IMR-90 (cell line): ENCODE data around the gene PYY. TPM values are rescaled to one million over a fixed set of nuclear protein-coding genes. Genes with fewer than 3 reads are reported as not detected.

ENCODE experiments used
- ATAC-seq: fragments of 200-7000 bp; cut with Tn5 transposase; 2 replicates; pipeline ENCODE4 v1.9.1; 2020; ENCODE audit warnings: low read depth, mild to moderate bottlenecking, moderate library complexity
- BruUV-seq: library from RNA; stranded (reverse); fragments of 400-500 nt; replicated peaks from 2 replicates; lab custom pipeline; 2021; lab: Mats Ljungman, UMichigan
- CTCF ChIA-PET: fragments of 300-600 bp; formaldehyde crosslinking; extraction: SDS; loops from one replicate; lab custom pipeline; 2021; ENCODE audit warnings: antibody characterized with exemption; lab: Yijun Ruan, JAX
- POLR2A ChIA-PET: fragments of 300-600 bp; sonication (Branson Sonifier 250); formaldehyde crosslinking; loops from one replicate; lab custom pipeline; 2022; ENCODE audit warnings: antibody characterized with exemption; ENCODE audit not compliant: unreplicated experiment; lab: Charles Lee
- DNase-seq: peaks from one replicate; pipeline ENCODE4 v3.0.0; 2013
- H2AFZ ChIP-seq: replicated peaks from 2 replicates; pipeline ENCODE3; 2013; ENCODE audit warnings: low read length, mild to moderate bottlenecking; ENCODE audit not compliant: poor library complexity
- H2AK5ac ChIP-seq: 2 replicates; pipeline ENCODE4 v1.6.1; 2013; ENCODE audit warnings: low read depth, low read length, inconsistent platforms
- H2AK9ac ChIP-seq: replicated peaks from 2 replicates; pipeline ENCODE3; 2013; ENCODE audit warnings: mild to moderate bottlenecking, low read depth, low read length, moderate library complexity; ENCODE audit not compliant: poor library complexity
- H2BK120ac ChIP-seq: 2 replicates; pipeline ENCODE4 v1.6.1; 2013; ENCODE audit warnings: low read depth, low read length, inconsistent platforms
- H2BK15ac ChIP-seq: 3 replicates; pipeline ENCODE4 v1.6.1; 2013; ENCODE audit warnings: low read depth, low read length, inconsistent platforms
- H2BK20ac ChIP-seq: 2 replicates; pipeline ENCODE4 v1.6.1; 2013; ENCODE audit warnings: low read depth, mild to moderate bottlenecking, inconsistent platforms, low read length, moderate library complexity
- H2BK5ac ChIP-seq: 2 replicates; pipeline ENCODE4 v1.6.1; 2013; ENCODE audit warnings: mild to moderate bottlenecking, low read depth, low read length, inconsistent platforms; ENCODE audit not compliant: poor library complexity, severe bottlenecking
- H3K14ac ChIP-seq: replicated peaks from 2 replicates; pipeline ENCODE4 v1.6.1; 2013; ENCODE audit warnings: low read depth, low read length, inconsistent platforms
- H3K18ac ChIP-seq: 2 replicates; pipeline ENCODE4 v1.6.1; 2013; ENCODE audit warnings: low read depth, low read length, control low read depth
- H3K23ac ChIP-seq: 2 replicates; pipeline ENCODE4 v1.6.1; 2013; ENCODE audit warnings: low read depth, low read length, inconsistent platforms
- H3K27ac ChIP-seq: 2 replicates; pipeline ENCODE4 v1.5.1; 2013; ENCODE audit warnings: mild to moderate bottlenecking, control low read depth, low read length; ENCODE audit not compliant: insufficient read depth
- H3K27me3 ChIP-seq: 2 replicates; pipeline ENCODE4 v1.6.1; 2013; ENCODE audit warnings: low read length; ENCODE audit not compliant: control insufficient read depth, insufficient read depth
- H3K36me3 ChIP-seq: 2 replicates; pipeline ENCODE4 v1.6.1; 2013; ENCODE audit warnings: low read length, mixed read lengths; ENCODE audit not compliant: control insufficient read depth, insufficient read depth
- H3K4ac ChIP-seq: 2 replicates; pipeline ENCODE4 v1.6.1; 2013; ENCODE audit warnings: low read depth, low read length, inconsistent platforms
- H3K4me1 ChIP-seq: 2 replicates; pipeline ENCODE4 v1.6.1; 2013; ENCODE audit warnings: low read length, mixed read lengths; ENCODE audit not compliant: control insufficient read depth, insufficient read depth
- H3K4me2 ChIP-seq: 2 replicates; pipeline ENCODE4 v1.6.1; 2013; ENCODE audit warnings: low read depth, mild to moderate bottlenecking, control low read depth, low read length, moderate library complexity
- H3K4me3 ChIP-seq: 2 replicates; pipeline ENCODE4 v1.5.1; 2013; ENCODE audit warnings: low read depth, mild to moderate bottlenecking, control low read depth, low read length, moderate library complexity; ENCODE audit not compliant: insufficient read depth
- H3K56ac ChIP-seq: 2 replicates; pipeline ENCODE4 v1.6.1; 2013; ENCODE audit warnings: low read length, inconsistent platforms; ENCODE audit not compliant: insufficient read depth; ENCODE audit errors: extremely low read depth
- H3K79me1 ChIP-seq, 2 experiments: 2 replicates each; pipeline ENCODE4 v1.6.1; 2013; ENCODE audit warnings: low read length in 2 of 2, inconsistent platforms in 1 of 2, low read depth in 1 of 2
- H3K9ac ChIP-seq: 2 replicates; pipeline ENCODE4 v1.6.1; 2013; ENCODE audit warnings: low read depth, low read length, control low read depth
- H3K9me1 ChIP-seq: 2 replicates; pipeline ENCODE4 v1.6.1; 2013; ENCODE audit warnings: low read length, inconsistent platforms; ENCODE audit not compliant: insufficient read depth
- H3K9me3 ChIP-seq: 2 replicates; pipeline ENCODE4 v1.6.1; 2013; ENCODE audit warnings: low read length; ENCODE audit not compliant: control insufficient read depth, insufficient read depth
- H4K20me1 ChIP-seq: 2 replicates; pipeline ENCODE4 v1.6.1; 2013; ENCODE audit warnings: low read length, inconsistent platforms; ENCODE audit not compliant: insufficient read depth
- H4K5ac ChIP-seq: 2 replicates; pipeline ENCODE4 v1.6.1; 2013; ENCODE audit warnings: mild to moderate bottlenecking, low read depth, low read length, control low read depth
- H4K8ac ChIP-seq, 2 experiments: 2 replicates each; pipeline ENCODE4 v1.6.1; 2013; ENCODE audit warnings: low read depth in 2 of 2, low read length in 2 of 2, control low read depth in 1 of 2, inconsistent platforms in 1 of 2
- H4K91ac ChIP-seq: 2 replicates; pipeline ENCODE4 v1.6.1; 2013; ENCODE audit warnings: low read depth, low read length, inconsistent platforms; ENCODE audit not compliant: insufficient read depth
- BHLHE40 ChIP-seq: fragments of 150-350 bp; IDR thresholded peaks from 2 replicates; pipeline ENCODE4 v1.6.1; 2016; ENCODE audit warnings: mild to moderate bottlenecking, low read depth, low read length
- CEBPB ChIP-seq: IDR thresholded peaks from 2 replicates; pipeline ENCODE4 v1.6.1; 2012; ENCODE audit warnings: low read depth, low read length, improper control_type of control experiment
- CHD1 ChIP-seq: IDR thresholded peaks from 2 replicates; pipeline ENCODE4 v1.6.1; 2012; ENCODE audit warnings: low read depth, low read length, improper control_type of control experiment
- CTCF ChIP-seq: conservative IDR thresholded peaks from 2 replicates; pipeline ENCODE4 v1.5.1; 2012; ENCODE audit warnings: mild to moderate bottlenecking, low read depth, low read length, improper control_type of control experiment
- ELK1 ChIP-seq: fragments of 150-350 bp; IDR thresholded peaks from 2 replicates; pipeline ENCODE4 v1.6.1; 2016; ENCODE audit warnings: low read depth, mild to moderate bottlenecking, low read length, moderate library complexity, borderline replicate concordance
- FOS ChIP-seq: fragments of 150-350 bp; IDR thresholded peaks from 2 replicates; pipeline ENCODE4 v1.6.1; 2016; ENCODE audit warnings: low read depth, low read length
- MAFK ChIP-seq: IDR thresholded peaks from 2 replicates; pipeline ENCODE4 v1.6.1; 2012; ENCODE audit warnings: low read depth, low read length, improper control_type of control experiment
- MAZ ChIP-seq: IDR thresholded peaks from 2 replicates; pipeline ENCODE4 v1.6.1; 2012; ENCODE audit warnings: low read depth, mild to moderate bottlenecking, low read length, improper control_type of control experiment, moderate library complexity, borderline replicate concordance
- MXI1 ChIP-seq: IDR thresholded peaks from 2 replicates; pipeline ENCODE4 v1.6.1; 2012; ENCODE audit warnings: low read depth, mild to moderate bottlenecking, low read length, moderate library complexity, borderline replicate concordance
- NFE2L2 ChIP-seq: fragments of 150-350 bp; IDR thresholded peaks from 2 replicates; pipeline ENCODE4 v1.6.1; 2016; ENCODE audit warnings: low read depth, mild to moderate bottlenecking, low read length
- POLR2A ChIP-seq: IDR thresholded peaks from 2 replicates; pipeline ENCODE4 v1.6.1; 2012; ENCODE audit warnings: mild to moderate bottlenecking, low read depth, low read length
- RAD21 ChIP-seq: IDR thresholded peaks from 2 replicates; pipeline ENCODE4 v1.6.1; 2012; ENCODE audit warnings: low read length, improper control_type of control experiment
- RCOR1 ChIP-seq: IDR thresholded peaks from 2 replicates; pipeline ENCODE4 v1.6.1; 2012; ENCODE audit warnings: mild to moderate bottlenecking, low read length, improper control_type of control experiment; ENCODE audit not compliant: insufficient replicate concordance
- RFX5 ChIP-seq: IDR thresholded peaks from 2 replicates; pipeline ENCODE4 v1.8.0; 2012; ENCODE audit warnings: low read depth, mild to moderate bottlenecking, low read length, moderate library complexity
- SMC3 ChIP-seq: fragments of 150-350 bp; IDR thresholded peaks from 2 replicates; pipeline ENCODE4 v1.6.1; 2016; ENCODE audit warnings: low read depth, mild to moderate bottlenecking, antibody characterized with exemption, low read length, moderate library complexity
- USF2 ChIP-seq: fragments of 150-350 bp; IDR thresholded peaks from 2 replicates; pipeline ENCODE4 v1.6.1; 2017; ENCODE audit warnings: mild to moderate bottlenecking, antibody characterized with exemption, low read length, low read depth
- WGBS, 2 experiments: methylation state at CpG; one replicate each; pipeline versions ENCODE4 v1.1.5 to v1.1.7; 2013; ENCODE audit warnings: missing lambda C conversion rate in 2 of 2; ENCODE audit not compliant: insufficient read length in 1 of 2; ENCODE audit errors: extremely low coverage in 2 of 2; 5-methylcytosine and 5-hydroxymethylcytosine counted together
- dilution Hi-C: fragments of 300-500 bp; cut with HindIII; formaldehyde crosslinking; loops from one replicate; pipeline ENCODE4 v1.14.3; 2018; ENCODE audit warnings: low sequenced_read_pairs; ENCODE audit not compliant: unreplicated experiment
- in situ Hi-C: fragments of 300-500 bp; cut with MboI; formaldehyde crosslinking; loops from 3 replicates; pipeline ENCODE4 v1.14.3; 2019; ENCODE audit warnings: low sequenced_read_pairs, inconsistent platforms, mixed read lengths
- intact Hi-C: fragments of 100-400 bp; cut with micrococcal nuclease; formaldehyde crosslinking; loops from 2 replicates; pipeline ENCODE4 v1.10.0; 2022
- polyA plus RNA-seq, 3 experiments: library from polyadenylated mRNA; depleted of rRNA; stranded (reverse); fragments of >200 nt; gene quantifications; 2 replicates each; pipeline ENCODE4 v1.2.3, GENCODE V29; 2012; ENCODE audit warnings: low replicate concordance in 1 of 3
- total RNA-seq: library from RNA; depleted of rRNA; stranded (reverse); fragments of >200 nt; gene quantifications from 2 replicates; pipeline ENCODE4 v1.2.3, GENCODE V29; 2012

The PYY gene
- total and polyA plus RNA-seq, 2 of the 4 experiments (the other 2 are of a cell fraction) = not detected

GRCh38 chr17:43935204-43935925 lies 18.4 kb downstream of the PYY start:
- H3K23ac ChIP-seq = no peak overlapping the region
- intact Hi-C loops = no loop called here
- no peaks in the 10 kb centered on the region for H3K9me3 ChIP-seq
- H2AFZ ChIP-seq = no peak overlapping the region
- no peak overlapping the region for H2AK9ac ChIP-seq
- H2AK5ac ChIP-seq = no peak overlapping the region
- H3K9ac ChIP-seq = no peak overlapping the region
- H3K18ac ChIP-seq = no peak overlapping the region
- no peak overlapping the region for H4K5ac ChIP-seq
- H2BK120ac ChIP-seq = no peak overlapping the region
- no peak overlapping the region for H4K91ac ChIP-seq
- DNase-seq = no peak
- H3K14ac ChIP-seq = no peak overlapping the region
- no peak for ATAC-seq
- H4K8ac ChIP-seq = no peak overlapping the region
- no peaks in the 10 kb centered on the region for H3K79me1 ChIP-seq
- H3K56ac ChIP-seq = no peak overlapping the region
- no peaks in the 10 kb centered on the region for H3K36me3 ChIP-seq
- H3K4me2 ChIP-seq = no peak overlapping the region
- H3K4me1 ChIP-seq = no peaks in the 10 kb centered on the region; the same call in 1 of the 2 replicates
- CTCF ChIA-PET = no interaction called here
- no peaks in the 10 kb centered on the region for H4K20me1 ChIP-seq
- no peak overlapping the region for H3K4ac ChIP-seq
- no peak overlapping the region for H2BK5ac ChIP-seq
- peaks cover 60% of the 10 kb centered on the region for H3K27me3 ChIP-seq
- no TSS peak for BruUV-seq
- dilution Hi-C loops = no loop called here
- no peaks in the 10 kb centered on the region; the same call in 1 of the 2 replicates for H3K9me1 ChIP-seq
- no peak overlapping the region for H3K4me3 ChIP-seq
- no peak overlapping the region for H2BK15ac ChIP-seq
- in situ Hi-C loops = no loop called here
- H2BK20ac ChIP-seq = no peak overlapping the region
- TF ChIP-seq MAFK (no peak), USF2 (no peak), NFE2L2 (no peak), CEBPB (no peak), MAZ (no peak), POLR2A (no peak), CTCF (no peak), FOS (no peak), RFX5 (no peak), RAD21 (no peak), MXI1 (no peak), CHD1 (no peak), RCOR1 (no peak), ELK1 (no peak), BHLHE40 (no peak), SMC3 (no peak)
- 100% methylated on average over 1 of the region's 5 CpGs; no CpG with 5 or more reads in 1 of the 2 experiments for WGBS, 2 experiments
- POLR2A ChIA-PET = no interaction called here
- no peak overlapping the region for H3K27ac ChIP-seq
